A673 (cell line): ENCODE data around the gene RGS6. TPM values are rescaled to one million over a fixed set of nuclear protein-coding genes. Genes with fewer than 3 reads are reported as not detected.

Source experiments
- BruUV-seq: library from RNA; stranded (reverse); fragments of 400-500 nt; replicated peaks from 2 replicates; lab custom pipeline; 2021; lab: Mats Ljungman, UMichigan
- CTCF ChIA-PET: fragments of 300-600 bp; sonication (Branson Sonifier 250); formaldehyde crosslinking; loops from one replicate; lab custom pipeline; 2022; ENCODE audit warnings: antibody characterized with exemption; lab: Charles Lee
- POLR2A ChIA-PET: fragments of 300-600 bp; sonication (Branson Sonifier 250); formaldehyde crosslinking; loops from one replicate; lab custom pipeline; 2022; ENCODE audit warnings: antibody characterized with exemption; ENCODE audit not compliant: low non-redundant PET; lab: Charles Lee
- DNase-seq: peaks from one replicate; pipeline ENCODE4 v3.0.0-alpha.2; 2015; ENCODE audit warnings: low spot score
- H3K27ac ChIP-seq: fragments of 200-600 bp; sonication (generic); 2 replicates; pipeline ENCODE4 v1.5.1; 2016; ENCODE audit warnings: mixed run types, low read depth, mild to moderate bottlenecking, mixed read lengths, antibody characterized with exemption, low read length; ENCODE audit not compliant: poor library complexity, severe bottlenecking
- H3K27me3 ChIP-seq: fragments of 200-600 bp; sonication (generic); replicated peaks from 2 replicates; pipeline ENCODE4 v1.6.1; 2017; ENCODE audit warnings: mixed run types, low read depth, mild to moderate bottlenecking, mixed read lengths, antibody characterized with exemption, low read length; ENCODE audit not compliant: insufficient read depth, poor library complexity
- H3K36me3 ChIP-seq: fragments of 200-600 bp; sonication (generic); 2 replicates; pipeline ENCODE4 v1.6.1; 2016; ENCODE audit warnings: mixed run types, mild to moderate bottlenecking, mixed read lengths, antibody characterized with exemption, low read length; ENCODE audit not compliant: insufficient read depth, poor library complexity, severe bottlenecking
- H3K4me1 ChIP-seq: fragments of 200-600 bp; sonication (generic); 2 replicates; pipeline ENCODE4 v1.6.1; 2017; ENCODE audit warnings: mixed run types, mild to moderate bottlenecking, mixed read lengths, antibody characterized with exemption, low read length; ENCODE audit not compliant: insufficient read depth, poor library complexity, severe bottlenecking
- H3K4me3 ChIP-seq: fragments of 200-600 bp; sonication (generic); 2 replicates; pipeline ENCODE4 v1.5.1; 2016; ENCODE audit warnings: low read depth, mixed run types, mild to moderate bottlenecking, mixed read lengths, low read length; ENCODE audit not compliant: poor library complexity, severe bottlenecking
- H3K9me3 ChIP-seq: fragments of 200-600 bp; sonication (generic); 2 replicates; pipeline ENCODE4 v1.6.1; 2016; ENCODE audit warnings: mixed run types, low read depth, mild to moderate bottlenecking, mixed read lengths, antibody characterized with exemption, low read length; ENCODE audit not compliant: poor library complexity, severe bottlenecking
- EZH2 ChIP-seq: fragments of 200-600 bp; sonication (generic); IDR thresholded peaks from 2 replicates; pipeline ENCODE4 v1.6.1; 2017; ENCODE audit warnings: borderline replicate concordance, low read depth, mild to moderate bottlenecking, mixed read lengths, antibody characterized with exemption, low read length; ENCODE audit not compliant: poor library complexity, severe bottlenecking
- intact Hi-C: fragments of 100-400 bp; cut with micrococcal nuclease; formaldehyde crosslinking; loops from one replicate; pipeline ENCODE4 v1.10.0; 2022; ENCODE audit not compliant: unreplicated experiment
- total RNA-seq: library from RNA; stranded (reverse); gene quantifications from 2 replicates; pipeline ENCODE4 v1.2.3, GENCODE V29; 2021
- TF ChIP-seq, protein P1 (sequence below): fragments of 300-800, 200-600 bp; sonication (generic); conservative IDR thresholded peaks from 2 replicates; pipeline ENCODE4 v1.5.1; 2017; ENCODE audit warnings: low read depth, mild to moderate bottlenecking, antibody characterized with exemption, low read length, moderate library complexity, mixed read lengths

Gene RGS6
- total RNA-seq, 1 experiment from 2014 or later, result not detected

DNA sequence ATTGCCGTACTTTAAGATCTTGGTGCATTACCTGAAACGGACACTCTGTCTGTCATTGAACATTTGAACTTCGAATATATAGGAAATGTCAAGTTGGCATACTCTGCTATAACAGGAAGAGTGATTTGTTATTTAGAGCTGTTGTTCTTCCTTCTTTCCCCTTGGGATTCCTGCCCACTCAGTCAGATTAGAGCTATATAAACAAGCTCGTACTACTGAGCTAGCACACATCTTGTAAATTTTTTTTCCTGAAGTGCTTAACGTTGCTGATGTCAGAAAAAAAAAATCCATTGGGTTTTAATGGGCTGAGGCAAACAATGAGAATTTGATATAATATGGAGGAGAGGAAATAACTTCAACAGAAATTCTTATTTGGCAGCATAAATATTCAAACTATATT, 26.8 kb downstream of the RGS6 start:
- Histone ChIP-seq H3K4me1 (no peaks in the 10 kb centered on the region), H3K27ac (no peak overlapping the region), H3K36me3 (no peaks in the 10 kb centered on the region), H3K27me3 (no peaks in the 10 kb centered on the region), H3K9me3 (no peaks in the 10 kb centered on the region), H3K4me3 (no peak overlapping the region)
- intact Hi-C loops, result no loop called here
- DNase-seq, result peak; percentile 32
- CTCF ChIA-PET, result interaction anchor here (1.1 kb wide), 1 partner anchor 104 kb away, joined by 3 read pairs; no protein-coding TSS in a partner anchor
- no TSS peak for BruUV-seq
- POLR2A ChIA-PET, result no interaction called here
- TF ChIP-seq EZH2, result no peak
- TF ChIP-seq, protein P1, sequence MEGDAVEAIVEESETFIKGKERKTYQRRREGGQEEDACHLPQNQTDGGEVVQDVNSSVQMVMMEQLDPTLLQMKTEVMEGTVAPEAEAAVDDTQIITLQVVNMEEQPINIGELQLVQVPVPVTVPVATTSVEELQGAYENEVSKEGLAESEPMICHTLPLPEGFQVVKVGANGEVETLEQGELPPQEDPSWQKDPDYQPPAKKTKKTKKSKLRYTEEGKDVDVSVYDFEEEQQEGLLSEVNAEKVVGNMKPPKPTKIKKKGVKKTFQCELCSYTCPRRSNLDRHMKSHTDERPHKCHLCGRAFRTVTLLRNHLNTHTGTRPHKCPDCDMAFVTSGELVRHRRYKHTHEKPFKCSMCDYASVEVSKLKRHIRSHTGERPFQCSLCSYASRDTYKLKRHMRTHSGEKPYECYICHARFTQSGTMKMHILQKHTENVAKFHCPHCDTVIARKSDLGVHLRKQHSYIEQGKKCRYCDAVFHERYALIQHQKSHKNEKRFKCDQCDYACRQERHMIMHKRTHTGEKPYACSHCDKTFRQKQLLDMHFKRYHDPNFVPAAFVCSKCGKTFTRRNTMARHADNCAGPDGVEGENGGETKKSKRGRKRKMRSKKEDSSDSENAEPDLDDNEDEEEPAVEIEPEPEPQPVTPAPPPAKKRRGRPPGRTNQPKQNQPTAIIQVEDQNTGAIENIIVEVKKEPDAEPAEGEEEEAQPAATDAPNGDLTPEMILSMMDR, result no peak

DNA sequence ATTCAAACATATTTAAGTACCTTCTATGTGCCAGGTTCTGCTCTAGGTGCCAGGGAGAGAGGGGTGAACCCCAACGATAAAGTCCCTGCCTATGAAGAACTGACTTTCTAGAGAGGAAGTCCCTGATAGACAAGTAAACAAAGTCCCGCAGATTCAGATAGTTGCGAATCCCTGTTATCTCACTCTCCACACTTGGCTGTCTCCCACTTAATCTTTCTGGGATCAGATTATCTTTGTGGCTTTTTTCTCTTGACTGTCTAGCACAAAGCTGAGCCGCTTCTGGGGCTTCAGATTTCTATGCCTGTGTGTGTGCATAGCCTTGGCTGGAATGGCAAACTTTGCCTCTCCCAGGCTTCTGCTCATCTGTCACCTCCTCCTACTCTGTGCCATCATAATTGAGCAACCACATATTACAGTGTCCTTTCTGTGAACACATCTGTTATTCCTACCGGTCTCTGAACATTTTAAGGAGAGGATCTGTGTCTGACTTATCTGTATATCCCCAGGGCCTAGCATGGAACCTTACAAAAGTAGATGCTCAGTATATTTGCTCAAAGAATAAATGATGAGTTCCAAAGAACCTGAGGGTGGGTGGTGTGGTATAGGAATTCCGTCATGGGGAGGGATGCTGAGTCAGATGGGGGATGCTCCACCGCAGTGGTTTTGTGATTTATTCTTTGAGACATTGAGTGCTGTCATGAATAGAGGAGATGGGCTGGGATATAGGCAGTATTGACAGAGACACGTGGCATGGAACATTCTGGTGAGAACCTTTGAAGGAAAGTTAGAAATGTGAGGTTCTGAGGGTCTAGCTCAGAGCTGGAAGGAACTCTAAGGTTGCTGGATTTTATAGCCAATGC, 28.5 kb downstream of the RGS6 start:
- Histone ChIP-seq H3K36me3 (no peaks in the 10 kb centered on the region), H3K9me3 (no peaks in the 10 kb centered on the region), H3K27ac (no peak overlapping the region), H3K27me3 (no peaks in the 10 kb centered on the region), H3K4me3 (no peak overlapping the region), H3K4me1 (no peaks in the 10 kb centered on the region)
- DNase-seq, result no peak
- CTCF ChIA-PET, result no interaction called here
- no peak for TF ChIP-seq EZH2
- TF ChIP-seq, protein P1, result no peak
- intact Hi-C loops, result no loop called here
- POLR2A ChIA-PET, result no interaction called here
- BruUV-seq, result no TSS peak

DNA sequence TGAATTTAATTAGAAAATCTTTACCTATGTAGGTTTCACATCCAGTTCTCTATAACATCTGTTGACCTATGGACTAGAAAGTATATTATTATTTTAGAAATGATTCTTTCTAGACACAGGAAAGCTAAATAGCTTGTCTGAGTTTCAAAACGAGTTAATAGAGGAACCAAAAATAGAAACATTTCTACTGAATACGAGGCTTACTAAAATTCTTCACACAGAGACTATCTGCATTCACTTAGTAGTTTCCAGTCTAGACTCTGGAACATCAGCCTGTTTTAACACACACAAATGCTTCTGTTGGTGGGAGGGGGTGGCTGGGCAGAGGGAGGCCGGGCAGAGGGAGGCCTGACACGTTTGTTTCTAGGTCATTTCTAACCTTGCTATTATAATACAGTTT, 29.7 kb downstream of the RGS6 start:
- CTCF ChIA-PET, result no interaction called here
- no TSS peak for BruUV-seq
- Histone ChIP-seq H3K36me3 (no peaks in the 10 kb centered on the region), H3K4me1 (no peaks in the 10 kb centered on the region), H3K27ac (no peak overlapping the region), H3K9me3 (no peaks in the 10 kb centered on the region), H3K27me3 (no peaks in the 10 kb centered on the region), H3K4me3 (no peak overlapping the region)
- intact Hi-C loops, result no loop called here
- DNase-seq, result no peak
- TF ChIP-seq EZH2, result no peak
- TF ChIP-seq, protein P1, result no peak
- POLR2A ChIA-PET, result no interaction called here
